H1 (cell line): ENCODE results near the gene THOC6. TPM values are rescaled to one million over a fixed set of nuclear protein-coding genes. Genes with fewer than 3 reads are reported as not detected.

Experiments
- CTCF ChIA-PET: fragments of 300-600 bp; sonication (Branson Sonifier 250); formaldehyde crosslinking; loops from one replicate; lab custom pipeline; 2021; ENCODE audit not compliant: partially characterized antibody; lab: Charles Lee
- POLR2A ChIA-PET: fragments of 300-600 bp; sonication (Branson Sonifier 250); formaldehyde crosslinking; loops from one replicate; lab custom pipeline; 2021; ENCODE audit warnings: inconsistent platforms; ENCODE audit not compliant: partially characterized antibody; lab: Charles Lee
- DNase-seq, 2 experiments: peaks; one replicate each; pipeline versions ENCODE4 v3.0.0 to v3.0.0-alpha.2; 2010 to 2022; ENCODE audit warnings: low spot score in 2 of 2, low read depth in 1 of 2, mixed read lengths in 1 of 2
- FAIRE-seq: peaks from 2 replicates; lab custom pipeline; 2011; peaks lifted over from hg19 to GRCh38; lab: Jason Lieb, UNC
- H2AFZ ChIP-seq: 2 replicates; pipeline ENCODE4 v1.8.1; 2012; ENCODE audit warnings: low read length, inconsistent platforms
- H2AK5ac ChIP-seq: 2 replicates; pipeline ENCODE4 v1.6.1; 2013; ENCODE audit warnings: low read depth, low read length
- H2BK120ac ChIP-seq: replicated peaks from 2 replicates; pipeline ENCODE3; 2013; ENCODE audit warnings: low read depth, low read length, inconsistent platforms
- H2BK12ac ChIP-seq: 2 replicates; pipeline ENCODE4 v1.6.1; 2013; ENCODE audit warnings: low read depth, low read length
- H2BK15ac ChIP-seq: 2 replicates; pipeline ENCODE4 v1.6.1; 2013; ENCODE audit warnings: low read length
- H2BK20ac ChIP-seq: 2 replicates; pipeline ENCODE4 v1.6.1; 2013; ENCODE audit warnings: low read length
- H2BK5ac ChIP-seq: 2 replicates; pipeline ENCODE4 v1.6.1; 2013; ENCODE audit warnings: low read depth, low read length
- H3K14ac ChIP-seq: 2 replicates; pipeline ENCODE4 v1.6.1; 2013; ENCODE audit warnings: inconsistent platforms; ENCODE audit not compliant: insufficient read length
- H3K18ac ChIP-seq: 2 replicates; pipeline ENCODE4 v1.6.1; 2013; ENCODE audit warnings: low read length; ENCODE audit errors: extremely low read depth
- H3K23ac ChIP-seq: 2 replicates; pipeline ENCODE4 v1.6.1; 2013; ENCODE audit warnings: inconsistent platforms; ENCODE audit not compliant: insufficient read length
- H3K23me2 ChIP-seq: 2 replicates; pipeline ENCODE4 v1.6.1; 2013; ENCODE audit warnings: low read depth, low read length
- H3K27ac ChIP-seq: 2 replicates; pipeline ENCODE4 v1.6.1; 2011; ENCODE audit warnings: low read depth, low read length, inconsistent platforms
- H3K27me3 ChIP-seq, 4 experiments: replicated peaks in 1 of 4; 1 replicate in 1 of 4; 2 replicates in 3 of 4; pipeline versions ENCODE4 v1.6.1 to v1.8.1; 2011 to 2013; ENCODE audit warnings: low read length in 3 of 4, mild to moderate bottlenecking in 3 of 4, inconsistent platforms in 2 of 4, mixed read lengths in 2 of 4, moderate library complexity in 1 of 4; ENCODE audit not compliant: control insufficient read depth in 3 of 4, insufficient read depth in 3 of 4; ENCODE audit errors: extremely low read depth in 1 of 4
- H3K36me3 ChIP-seq, 4 experiments: 2 replicates each; pipeline versions ENCODE4 v1.6.1 to v1.8.1; 2011 to 2013; ENCODE audit warnings: mild to moderate bottlenecking in 4 of 4, low read length in 3 of 4, moderate library complexity in 2 of 4, control low read depth in 1 of 4, inconsistent platforms in 1 of 4; ENCODE audit not compliant: insufficient read depth in 4 of 4, control insufficient read depth in 2 of 4
- H3K4ac ChIP-seq: replicated peaks from 2 replicates; pipeline ENCODE3; 2013; ENCODE audit warnings: low read length, low read depth, mixed read lengths, inconsistent platforms; ENCODE audit not compliant: insufficient read length
- H3K4me1 ChIP-seq, 4 experiments: replicated peaks in 1 of 4; 1 replicate in 1 of 4; 2 replicates in 3 of 4; pipeline versions ENCODE4 v1.6.1 to v1.8.1; 2011 to 2013; ENCODE audit warnings: low read length in 3 of 4, inconsistent platforms in 2 of 4, mixed read lengths in 1 of 4; ENCODE audit not compliant: insufficient read depth in 4 of 4, control insufficient read depth in 3 of 4
- H3K4me2 ChIP-seq, 2 experiments: 2 replicates each; pipeline versions ENCODE4 v1.6.1 to v1.8.1; 2011 to 2013; ENCODE audit warnings: low read depth in 2 of 2, low read length in 2 of 2, control low read depth in 1 of 2, inconsistent platforms in 1 of 2, mild to moderate bottlenecking in 1 of 2; ENCODE audit not compliant: insufficient read depth in 1 of 2
- H3K4me3 ChIP-seq, 4 experiments: fragments of 200-600, 300-600 bp in 1 of 4; sonication (generic), shearing (Covaris generic), sonication (Bioruptor Twin) in 1 of 4; 2 replicates each; pipeline versions ENCODE4 v1.5.1 to v1.8.1; 2011 to 2016; ENCODE audit warnings: low read length in 4 of 4, low read depth in 3 of 4, control low read depth in 2 of 4, inconsistent platforms in 2 of 4, mild to moderate bottlenecking in 2 of 4, mixed read lengths in 1 of 4, moderate library complexity in 1 of 4; ENCODE audit not compliant: insufficient read depth in 2 of 4; ENCODE audit errors: extremely low read depth in 1 of 4
- H3K56ac ChIP-seq: replicated peaks from 2 replicates; pipeline ENCODE3; 2013; ENCODE audit warnings: low read depth, mild to moderate bottlenecking, mixed read lengths, low read length, inconsistent platforms; ENCODE audit not compliant: insufficient read length
- H3K79me1 ChIP-seq: 2 replicates; pipeline ENCODE4 v1.6.1; 2013; ENCODE audit warnings: low read depth, low read length, control low read depth
- H3K79me2 ChIP-seq, 2 experiments: 2 replicates each; pipeline versions ENCODE4 v1.6.1 to v1.8.1; 2012 to 2013; ENCODE audit warnings: low read length in 2 of 2, mild to moderate bottlenecking in 2 of 2, inconsistent platforms in 1 of 2; ENCODE audit not compliant: insufficient read depth in 2 of 2, control insufficient read depth in 1 of 2
- H3K9ac ChIP-seq, 4 experiments: replicated peaks in 1 of 4; 1 replicate in 1 of 4; 2 replicates in 3 of 4; pipeline versions ENCODE4 v1.6.1 to v1.8.1; 2011 to 2013; ENCODE audit warnings: low read depth in 3 of 4, low read length in 3 of 4, control low read depth in 2 of 4, mild to moderate bottlenecking in 2 of 4, moderate library complexity in 2 of 4, inconsistent platforms in 1 of 4; ENCODE audit errors: extremely low read depth in 1 of 4
- H3K9me3 ChIP-seq, 2 experiments: 2 replicates each; pipeline versions ENCODE4 v1.6.1 to v1.8.1; 2012 to 2013; ENCODE audit warnings: mild to moderate bottlenecking in 2 of 2, moderate library complexity in 2 of 2, control low read depth in 1 of 2, inconsistent platforms in 1 of 2, low read depth in 1 of 2, low read length in 1 of 2, mixed read lengths in 1 of 2; ENCODE audit not compliant: insufficient read depth in 2 of 2
- H4K20me1 ChIP-seq, 2 experiments: replicated peaks in 1 of 2; 2 replicates each; pipeline versions ENCODE3 to v1.8.1; 2011 to 2013; ENCODE audit warnings: inconsistent platforms in 2 of 2, low read length in 2 of 2, mild to moderate bottlenecking in 1 of 2; ENCODE audit not compliant: insufficient read depth in 2 of 2, control insufficient read depth in 1 of 2
- H4K5ac ChIP-seq: 2 replicates; pipeline ENCODE4 v1.6.1; 2013; ENCODE audit warnings: low read length, low read depth, mixed read lengths, inconsistent platforms; ENCODE audit not compliant: insufficient read length
- H4K8ac ChIP-seq: 2 replicates; pipeline ENCODE4 v1.8.0; 2013; ENCODE audit warnings: mild to moderate bottlenecking, moderate library complexity, low read length, inconsistent platforms; ENCODE audit not compliant: insufficient read depth; ENCODE audit errors: extremely low read depth
- H4K91ac ChIP-seq: replicated peaks from 2 replicates; pipeline ENCODE3; 2013; ENCODE audit warnings: low read length, mixed read lengths, inconsistent platforms; ENCODE audit not compliant: insufficient read length
- ASH2L ChIP-seq: fragments of 200-600, 300-600 bp; sonication (generic); IDR thresholded peaks from one replicate; pipeline ENCODE4 v1.7.1; 2017; ENCODE audit warnings: low read length
- CHD2 ChIP-seq: IDR thresholded peaks from 2 replicates; pipeline ENCODE4 v1.6.1; 2012; ENCODE audit warnings: low read length, improper control_type of control experiment
- EGR1 ChIP-seq: IDR thresholded peaks from 2 replicates; pipeline ENCODE4 v1.6.1; 2011; ENCODE audit warnings: low read depth, low read length, borderline replicate concordance
- EP300 ChIP-seq, 2 experiments: IDR thresholded peaks; 1 replicate in 1 of 2; 2 replicates in 1 of 2; pipeline ENCODE4 v1.6.1; 2011 to 2012; ENCODE audit warnings: low read depth in 2 of 2, low read length in 2 of 2, mild to moderate bottlenecking in 2 of 2, borderline replicate concordance in 1 of 2, inconsistent platforms in 1 of 2, moderate library complexity in 1 of 2
- EZH2 ChIP-seq: fragments of 200-600 bp; sonication (generic); IDR thresholded peaks from 2 replicates; pipeline ENCODE4 v1.7.1; 2012; ENCODE audit warnings: low read depth, mild to moderate bottlenecking, moderate library complexity, low read length, inconsistent platforms; ENCODE audit not compliant: severe bottlenecking
- GABPA ChIP-seq: IDR thresholded peaks from 2 replicates; pipeline ENCODE4 v1.6.1; 2011; ENCODE audit warnings: mild to moderate bottlenecking, low read length, moderate library complexity, borderline replicate concordance; ENCODE audit not compliant: insufficient read depth
- NRF1 ChIP-seq: IDR thresholded peaks from 2 replicates; pipeline ENCODE4 v1.6.1; 2011; ENCODE audit warnings: mild to moderate bottlenecking, low read depth, low read length, improper control_type of control experiment
- RAD21 ChIP-seq, 2 experiments: IDR thresholded peaks in 1 of 2; conservative IDR thresholded peaks in 1 of 2; 2 replicates each; pipeline ENCODE4 v1.6.1; 2011; ENCODE audit warnings: low read depth in 2 of 2, low read length in 2 of 2, improper control_type of control experiment in 1 of 2, inconsistent platforms in 1 of 2, mild to moderate bottlenecking in 1 of 2, moderate library complexity in 1 of 2
- RFX5 ChIP-seq: IDR thresholded peaks from 2 replicates; pipeline ENCODE4 v1.6.1; 2011; ENCODE audit warnings: low read depth, low read length, improper control_type of control experiment, borderline replicate concordance
- WGBS, 2 experiments: shearing (Covaris generic) in 1 of 2; methylation state at CpG; one replicate each; pipeline versions ENCODE4 v1.1.6 to v1.1.7; 2013 to 2015; ENCODE audit warnings: low lambda C conversion rate in 2 of 2, mixed read lengths in 2 of 2, inconsistent platforms in 1 of 2, low coverage in 1 of 2, missing lambda C conversion rate in 1 of 2; ENCODE audit not compliant: insufficient replicate concordance in 2 of 2, insufficient coverage in 1 of 2, insufficient read length in 1 of 2; ENCODE audit errors: extremely low coverage in 1 of 2, missing lambda C conversion rate in 1 of 2; 5-methylcytosine and 5-hydroxymethylcytosine counted together
- polyA plus RNA-seq, 7 experiments: library from polyadenylated mRNA; depleted of rRNA in 3 of 7; stranded (reverse) in 5 of 7; unstranded in 2 of 7; fragments of >200 nt in 5 of 7; fragments of 200-250 nt in 2 of 7; gene quantifications; 1 replicate in 5 of 7; 2 replicates in 1 of 7; 4 replicates in 1 of 7; pipeline versions ENCODE4 v1.2.1 to v1.2.3, GENCODE V29; 2011 to 2013; ENCODE audit warnings: missing spikeins in 2 of 7, mixed read lengths in 2 of 7
- total RNA-seq: library from RNA; stranded (reverse); fragmentation: NEBNext Ultra II Directional; extraction: Animal tissue kit (Norgen Biotek cat#: 25700); gene quantifications from 2 replicates; pipeline ENCODE4 v1.2.1, GENCODE V29; 2021
- TF ChIP-seq, protein P1 (sequence below): IDR thresholded peaks from 2 replicates; pipeline ENCODE4 v1.6.1; 2011; ENCODE audit warnings: low read length, improper control_type of control experiment

Gene THOC6
- total and polyA plus RNA-seq, 2 of the 8 experiments (the other 6 are each of a cell fraction or from before 2014, with no cell fraction given), result 78.5 to 111 TPM

DNA sequence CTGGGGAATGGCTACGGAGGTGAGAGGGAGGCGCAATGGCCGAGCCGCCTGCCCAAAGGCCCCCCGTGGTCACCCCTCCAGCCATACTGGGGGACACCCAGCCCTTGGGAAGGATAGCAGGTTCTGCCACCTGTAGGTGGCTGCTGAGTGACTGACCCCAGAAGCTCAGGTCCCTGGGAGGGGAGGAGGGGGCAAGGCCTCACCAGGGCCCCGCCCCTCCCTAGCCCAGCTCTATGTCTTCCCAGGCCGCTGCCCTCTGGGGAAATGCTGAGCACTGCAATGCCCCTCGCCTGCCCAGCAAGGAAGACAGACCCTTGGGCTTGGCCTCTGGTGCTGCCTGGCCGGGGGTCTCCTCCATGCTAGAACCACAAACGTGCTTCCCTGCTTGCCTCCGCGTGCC is 22.5 kb upstream of the THOC6 start:
- Histone ChIP-seq H3K18ac (peak overlapping the region; percentile 71), H4K5ac (no peak overlapping the region), H3K9ac (no peak overlapping the region), H4K91ac (peak overlapping the region; percentile 26), H4K8ac (no peak overlapping the region), H3K14ac (no peak overlapping the region), H3K79me1 (no peaks in the 10 kb centered on the region), H3K27me3 (no peaks in the 10 kb centered on the region), H3K4me1 (peaks cover 0 to 31% (median 13%) of the 10 kb centered on the region in 4 experiments; a peak in 6 of 7 replicates), H3K56ac (no peak overlapping the region), H3K79me2 (0 out of 4 replicates have a peak, but pooled peaks cover 0 to 2% of the 10 kb centered on the region in 2 experiments), H3K23ac (no peak overlapping the region), H2AFZ (no peak overlapping the region), H2BK20ac (no peak overlapping the region), H3K23me2 (peaks cover 3% of the 10 kb centered on the region), H4K20me1 (peaks cover 0 to 2% of the 10 kb centered on the region in 2 experiments), H3K36me3 (peaks cover 0 to under 1% (median 0%) of the 10 kb centered on the region in 4 experiments; a peak in 1 of 8 replicates), H2BK15ac (peak overlapping the region; percentile 81; the same call in 1 of the 2 replicates), H3K27ac (no peak overlapping the region), H2AK5ac (0 out of 2 replicates have a peak overlapping the region, but pooled peaks have one; percentile 75), H3K4ac (no peak overlapping the region), H3K9me3 (no peaks in the 10 kb centered on the region), H2BK12ac (peak overlapping the region; percentile 22; the same call in 1 of the 2 replicates), H2BK120ac (no peak overlapping the region), H2BK5ac (no peak overlapping the region; the same call in 1 of the 2 replicates), H3K4me2 (no peak overlapping the region), H3K4me3 (no peak overlapping the region)
- FAIRE-seq (no peak), DNase-seq (no peak)
- POLR2A ChIA-PET, result interaction anchor here (0.7 to 35.7 kb wide), 9 partner anchors 8 to 46 kb away, joined by 3 to 1808 read pairs (median 11); partner anchors contain the start of genes BICDL2, CLDN6, CLDN9 and HCFC1R1
- 82% methylated on average over 12 of the region's 12 CpGs; no CpG with 5 or more reads in 1 of the 2 experiments for WGBS, 2 experiments
- CTCF ChIA-PET, result interaction anchor here (1.3 to 17.3 kb wide), 11 partner anchors 10 to 105 kb away, joined by 3 to 639 read pairs (median 8); partner anchors contain the start of genes BICDL2, CLDN6, CLDN9 and HCFC1R1
- TF ChIP-seq RAD21 (IDR thresholded peaks at IDR 0.05 in 1 of 2, conservative IDR thresholded peaks at IDR 0.05 in 1 of 2; ENCODE audit: low read depth in 2 of 2, low read length in 2 of 2) (no peak), RFX5 (no peak), EGR1 (no peak), NRF1 (no peak), EZH2 (no peak), GABPA (no peak), CHD2 (no peak), EP300 (IDR thresholded peaks at IDR 0.05; ENCODE audit: borderline replicate concordance in 1 of 2, low read depth in 2 of 2, low read length in 2 of 2) (no peak), ASH2L (no peak)
- TF ChIP-seq, protein P1, sequence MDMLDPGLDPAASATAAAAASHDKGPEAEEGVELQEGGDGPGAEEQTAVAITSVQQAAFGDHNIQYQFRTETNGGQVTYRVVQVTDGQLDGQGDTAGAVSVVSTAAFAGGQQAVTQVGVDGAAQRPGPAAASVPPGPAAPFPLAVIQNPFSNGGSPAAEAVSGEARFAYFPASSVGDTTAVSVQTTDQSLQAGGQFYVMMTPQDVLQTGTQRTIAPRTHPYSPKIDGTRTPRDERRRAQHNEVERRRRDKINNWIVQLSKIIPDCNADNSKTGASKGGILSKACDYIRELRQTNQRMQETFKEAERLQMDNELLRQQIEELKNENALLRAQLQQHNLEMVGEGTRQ, result no peak
